GM10266 (cell line): Measurements from ENCODE around the gene TPX2.
"Not testable (repeated sequence)": the region's sequence is repeated elsewhere in the genome, so short reads cannot be mapped to it uniquely, and the experiment has no call there.

Source experiments
- DNase-seq: peaks from one replicate; pipeline ENCODE4 v3.0.0; 2012; ENCODE audit errors: extremely low spot score
- CTCF ChIP-seq: IDR thresholded peaks from 2 replicates; pipeline ENCODE4 v1.5.1; 2012; ENCODE audit warnings: mild to moderate bottlenecking, low read depth; ENCODE audit not compliant: control insufficient read depth, insufficient read depth; ENCODE audit errors: missing control alignments

Gene TPX2

GRCh38 chr20:31731321-31731717 lies 7.8 kb upstream of the TPX2 start:
- DNase-seq, result no peak
- TF ChIP-seq CTCF, result no peak

- no peak for DNase-seq
- no peak for TF ChIP-seq CTCF
These were observed 474 bp downstream of the TPX2 start for GRCh38 chr20:31739550-31739977.

GRCh38 chr20:31740208-31740607 lies 1.1 kb downstream of the TPX2 start:
- no peak for TF ChIP-seq CTCF
- DNase-seq, result no peak

GRCh38 chr20:31740656-31741323 lies 1.7 kb downstream of the TPX2 start:
- no peak for TF ChIP-seq CTCF
- DNase-seq, result no peak

- DNase-seq, result no peak
These were observed 7.2 kb downstream of the TPX2 start for GRCh38 chr20:31746068-31746878.

GRCh38 chr20:31747028-31747427 lies 7.9 kb downstream of the TPX2 start:
- DNase-seq, result not testable (repeated sequence)

More at GRCh38 chr20:31746068-31746878, 7.2 kb downstream of the TPX2 start:
- no peak for TF ChIP-seq CTCF

- DNase-seq, result no peak
- no peak for TF ChIP-seq CTCF
These were observed 8.6 kb downstream of the TPX2 start for GRCh38 chr20:31747640-31748039.
